ENCODE measurements around the gene POLH. TPM values are rescaled to one million over a fixed set of nuclear protein-coding genes. Genes with fewer than 3 reads are reported as not detected.

The POLH gene
- total RNA-seq, 6 donors from 2014 or later = 9.1 to 27.5 (median 19.8) TPM

DNA sequence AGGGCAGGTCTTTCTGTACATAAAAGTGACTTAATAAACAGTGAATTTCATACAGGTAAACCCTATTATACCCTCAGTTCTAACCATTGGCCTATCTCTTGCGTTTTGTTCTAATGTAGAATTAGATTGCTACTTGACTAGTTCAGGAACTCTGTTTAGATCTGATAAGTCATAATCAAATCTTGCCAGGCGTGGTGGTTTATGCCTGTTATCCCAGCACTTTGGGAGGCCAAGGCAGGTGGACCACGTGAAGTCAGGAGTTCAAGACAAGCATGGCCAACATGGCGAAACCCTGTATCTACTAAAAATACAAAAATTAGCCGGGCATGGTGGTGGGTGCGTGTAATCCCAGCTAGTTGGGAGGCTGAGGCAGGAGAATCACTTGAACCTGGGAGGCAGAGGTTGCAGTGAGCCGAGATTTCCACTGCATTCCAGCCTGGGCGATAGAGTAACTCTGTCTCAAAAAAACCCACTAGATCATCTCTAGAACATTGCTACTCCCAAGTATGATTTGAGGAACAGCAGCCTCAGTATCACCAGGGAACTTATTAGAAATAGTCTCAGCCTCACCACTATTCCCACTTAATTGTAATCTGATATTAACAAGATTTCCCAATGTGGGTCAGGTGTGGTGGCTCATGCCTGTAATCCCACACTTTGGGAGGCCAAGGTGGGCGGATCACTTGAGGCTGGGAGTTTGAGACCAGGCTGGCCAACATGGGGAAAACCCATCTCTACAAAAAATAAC is 40.9 kb downstream of the POLH start:
- H3K4me1 ChIP-seq = no peaks in the 10 kb centered on the region
- 87 to 92% methylated on average over 9 of the region's 9 CpGs for WGBS, 2 donors
- ATAC-seq (ENCODE audit: low FRiP score in 2 of 2) = no peak
- DNase-seq = no peak
- H3K4me3 ChIP-seq = no peak overlapping the region
- peaks cover 13 to 52% (median 35%) of the 10 kb centered on the region in 4 donors for H3K36me3 ChIP-seq
- no peaks in the 10 kb centered on the region for H3K27me3 ChIP-seq
- H3K27ac ChIP-seq = no peak overlapping the region
- no peaks in the 10 kb centered on the region for H3K9me3 ChIP-seq
- TF ChIP-seq POLR2AphosphoS5 (IDR thresholded peaks at IDR 0.05) (no peak), CTCF (IDR thresholded peaks at IDR 0.05) (no peak), POLR2A (IDR thresholded peaks at IDR 0.05) (no peak), EP300 (IDR thresholded peaks at IDR 0.05) (no peak)

DNA sequence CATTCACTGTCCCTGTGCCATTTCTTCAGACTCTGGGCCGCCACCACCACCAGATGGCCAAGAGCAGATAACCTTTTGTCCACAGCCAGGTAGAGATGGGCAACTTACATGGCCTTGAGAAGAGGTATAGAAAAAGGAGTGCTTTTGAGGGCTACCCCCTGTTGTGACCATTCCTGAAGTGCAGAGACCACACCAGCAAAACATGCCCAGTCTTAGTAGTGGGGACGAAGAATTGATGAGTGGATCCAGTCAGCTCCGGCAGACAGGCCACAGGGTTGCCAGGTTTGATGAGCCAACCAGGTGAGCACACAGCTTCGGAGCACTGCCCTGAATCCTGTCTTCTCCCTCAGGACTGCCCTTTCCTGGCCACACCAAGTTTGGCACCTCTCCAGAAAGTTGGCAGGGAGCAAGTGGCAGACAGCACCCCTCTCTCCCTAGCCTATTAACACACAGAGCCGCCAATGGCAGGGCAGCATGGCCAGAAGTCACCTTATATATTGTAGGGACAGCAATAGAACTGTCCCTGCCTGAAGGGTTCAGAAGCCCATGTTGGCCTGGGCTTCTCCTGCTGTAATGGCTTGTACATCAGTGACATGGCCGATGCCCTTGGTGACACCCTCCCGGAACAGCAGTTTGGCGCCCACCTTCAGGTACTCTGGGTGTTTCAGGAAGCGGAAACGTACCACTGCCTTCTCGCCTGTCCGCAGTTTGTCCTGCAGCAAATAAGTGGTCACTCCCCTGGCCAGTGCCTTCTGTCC is 45.3 kb downstream of the POLH start:
- TF ChIP-seq POLR2AphosphoS5 (IDR thresholded peaks at IDR 0.05) (no peak), CTCF (IDR thresholded peaks at IDR 0.05) (no peak)
- H3K36me3 ChIP-seq = peaks cover 27 to 70% (median 60%) of the 10 kb centered on the region in 4 donors
- WGBS, 2 donors = 93 to 95% methylated on average over 12 of the region's 12 CpGs

GRCh38 chr6:43621836-43622180 is 45.8 kb downstream of the POLH start:
- TF ChIP-seq POLR2AphosphoS5 (IDR thresholded peaks at IDR 0.05) (no peak), CTCF (IDR thresholded peaks at IDR 0.05) (no peak), EP300 (IDR thresholded peaks at IDR 0.05) (no peak), POLR2A (IDR thresholded peaks at IDR 0.05) (no peak)
- H3K36me3 ChIP-seq = peaks cover 27 to 70% (median 60%) of the 10 kb centered on the region in 4 donors
- H3K27me3 ChIP-seq = no peaks in the 10 kb centered on the region
- ATAC-seq (ENCODE audit: low FRiP score in 2 of 2) = no peak
- no peak overlapping the region for H3K4me3 ChIP-seq
- DNase-seq = no peak
- peaks cover 4 to 11% (median 5%) of the 10 kb centered on the region in 4 donors for H3K4me1 ChIP-seq
- H3K27ac ChIP-seq = no peak overlapping the region
- H3K9me3 ChIP-seq = no peaks in the 10 kb centered on the region
- 89 to 99% methylated on average over 10 of the region's 10 CpGs for WGBS, 2 donors

More for the DNA sequence above, 45.3 kb downstream of the POLH start:
- Histone ChIP-seq H3K27ac (no peak overlapping the region), H3K4me3 (no peak overlapping the region), H3K27me3 (no peaks in the 10 kb centered on the region), H3K9me3 (no peaks in the 10 kb centered on the region), H3K4me1 (peaks cover 0 to 5% (median under 1%) of the 10 kb centered on the region in 4 donors)
- DNase-seq = no peak
- ATAC-seq (ENCODE audit: low FRiP score in 2 of 2) = no peak

DNA sequence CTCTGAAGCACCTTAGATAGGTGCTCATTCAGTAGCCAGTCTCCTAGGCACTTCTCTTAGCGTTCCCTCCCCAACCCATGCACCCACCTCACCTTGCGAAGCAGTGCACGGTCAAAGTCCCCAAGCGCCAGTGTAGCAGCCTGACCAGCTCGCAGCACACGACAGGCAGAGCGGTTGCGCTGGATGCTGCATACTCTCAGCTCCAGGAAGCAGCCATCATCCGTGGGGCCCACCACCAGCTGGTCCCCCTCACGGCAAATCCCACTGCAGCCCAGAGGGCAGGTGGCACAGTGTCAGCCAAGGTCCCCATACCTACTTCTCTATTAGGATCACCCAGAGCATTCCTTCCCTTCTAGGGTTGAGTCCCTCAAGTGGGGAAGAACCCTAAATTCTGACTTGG is 46.6 kb downstream of the POLH start:
- Histone ChIP-seq H3K27ac (no peak overlapping the region), H3K27me3 (no peaks in the 10 kb centered on the region), H3K4me3 (no peak overlapping the region), H3K9me3 (no peaks in the 10 kb centered on the region), H3K4me1 (peaks cover 11 to 18% (median 13%) of the 10 kb centered on the region in 4 donors), H3K36me3 (peaks cover 27 to 70% (median 60%) of the 10 kb centered on the region in 4 donors)
- DNase-seq (no peak), ATAC-seq (ENCODE audit: low FRiP score in 2 of 2) (no peak)
- TF ChIP-seq CTCF (IDR thresholded peaks at IDR 0.05) (no peak), EP300 (IDR thresholded peaks at IDR 0.05) (no peak), POLR2AphosphoS5 (IDR thresholded peaks at IDR 0.05) (no peak), POLR2A (IDR thresholded peaks at IDR 0.05) (no peak)
- WGBS, 2 donors = 98% methylated on average over 8 to 10 of the region's 10 CpGs
